GM04503 (cell line): Measurements from ENCODE around the gene SLC41A1.

Source experiments
- DNase-seq: peaks from one replicate; pipeline ENCODE4 v3.0.0-alpha.2; 2012; ENCODE audit warnings: low read depth

SLC41A1 gene

GRCh38 chr1:205822397-205822796 is 9.4 kb upstream of the SLC41A1 start:
- no peak for DNase-seq

GRCh38 chr1:205817988-205818387 is 5.0 kb upstream of the SLC41A1 start:
- DNase-seq: no peak

DNA sequence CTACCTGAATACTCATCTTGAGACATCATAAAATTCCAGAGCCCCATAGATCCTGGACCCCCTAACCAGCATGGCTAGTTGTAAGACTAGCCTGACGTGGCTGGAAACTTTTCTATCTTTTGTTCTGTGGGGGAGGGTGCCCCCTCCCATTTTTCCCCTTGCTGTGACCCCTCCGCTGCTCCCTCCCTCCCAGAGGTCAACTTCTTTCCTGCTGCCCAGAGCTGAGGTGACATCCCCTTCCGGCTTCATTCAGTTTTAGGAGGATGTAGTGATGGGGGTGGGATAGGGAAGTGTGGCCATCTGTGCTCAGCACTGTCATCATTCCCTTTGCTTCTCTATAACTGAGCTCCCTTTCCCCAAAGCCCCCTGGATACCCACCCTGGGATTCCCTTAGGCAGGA is 4.4 kb upstream of the SLC41A1 start:
- DNase-seq: no peak

DNA sequence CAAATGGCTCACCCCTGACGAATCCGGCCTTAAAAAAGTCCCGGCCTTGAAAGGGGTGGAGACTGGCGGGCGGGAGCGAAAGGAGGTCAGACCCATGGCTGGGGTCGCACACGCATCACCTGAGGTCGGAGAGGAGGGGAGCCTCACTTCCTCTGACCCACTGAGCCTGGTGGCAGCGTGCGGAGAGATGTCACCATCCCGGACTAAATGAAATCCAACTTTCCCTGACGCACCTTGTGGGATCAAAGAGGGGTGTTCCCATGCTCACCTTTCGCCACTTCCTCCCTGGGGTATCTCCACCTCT is 709 bp upstream of the SLC41A1 start:
- no peak for DNase-seq

- no peak for DNase-seq
These were observed 624 bp downstream of the SLC41A1 start for GRCh38 chr1:205812271-205812877.

DNA sequence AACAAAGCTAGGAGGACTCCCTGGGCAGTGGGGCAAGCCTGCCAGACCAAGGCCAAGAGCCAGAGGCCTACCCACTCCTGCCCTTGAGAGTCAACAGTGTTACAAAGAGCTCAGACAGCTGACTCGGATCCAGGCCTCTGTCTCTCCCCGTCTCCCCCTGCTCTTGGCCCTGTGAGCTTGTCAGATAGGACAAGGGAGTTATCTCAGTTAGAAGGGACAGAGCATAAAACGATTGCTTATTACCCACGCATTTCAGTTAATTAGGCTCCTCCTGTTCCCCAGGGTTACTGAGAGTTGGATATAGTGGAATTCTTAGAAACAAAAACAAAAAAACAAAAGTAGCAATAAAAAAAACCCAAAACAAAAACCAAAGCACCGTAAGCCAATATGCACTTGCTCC is 1.3 kb downstream of the SLC41A1 start:
- DNase-seq: no peak

GRCh38 chr1:205810448-205811157 is 2.4 kb downstream of the SLC41A1 start:
- DNase-seq: no peak

DNA sequence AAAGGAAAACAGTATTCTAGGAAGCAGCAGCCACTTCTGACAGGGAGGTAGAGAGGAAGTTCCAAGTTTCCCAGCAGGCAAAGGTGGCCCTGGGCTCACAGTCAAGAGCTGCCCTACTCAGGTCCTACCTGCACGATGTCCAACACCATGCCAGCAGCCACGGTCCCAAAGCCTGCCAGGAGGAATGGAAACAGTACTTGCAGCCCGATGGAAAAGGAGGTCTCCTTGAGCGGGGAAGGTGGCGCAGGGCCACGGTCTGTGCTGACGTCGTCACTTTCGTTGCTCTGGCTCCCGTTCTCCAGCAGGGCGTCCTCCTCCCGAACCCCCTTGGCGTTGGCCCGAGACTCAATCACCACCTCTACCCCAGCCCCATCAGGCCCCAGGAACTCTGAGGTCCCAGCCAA is 3.1 kb downstream of the SLC41A1 start:
- DNase-seq: no peak

GRCh38 chr1:205809469-205809868 is 3.5 kb downstream of the SLC41A1 start:
- no peak for DNase-seq

GRCh38 chr1:205805082-205805711 is 7.8 kb downstream of the SLC41A1 start:
- no peak for DNase-seq

DNA sequence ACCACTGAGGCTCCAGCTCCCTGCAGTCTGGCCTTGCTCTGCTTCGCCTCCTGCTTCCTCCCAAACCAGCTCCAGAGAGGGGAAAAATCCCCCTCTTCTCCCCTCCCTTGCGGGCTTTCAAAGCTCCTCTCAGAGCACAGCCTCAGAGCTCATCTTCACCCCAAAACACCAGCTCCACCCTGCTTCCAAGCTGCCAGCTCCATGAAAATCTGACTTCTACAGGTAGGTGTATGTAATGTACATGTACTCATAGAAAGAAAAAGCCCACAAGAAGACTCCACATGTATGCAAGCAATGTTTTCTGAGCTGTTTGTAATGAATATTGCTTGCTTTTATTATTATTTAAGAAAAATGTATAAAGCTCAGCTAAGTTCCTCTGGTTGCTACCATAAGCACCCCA is 8.4 kb downstream of the SLC41A1 start:
- DNase-seq: no peak

DNA sequence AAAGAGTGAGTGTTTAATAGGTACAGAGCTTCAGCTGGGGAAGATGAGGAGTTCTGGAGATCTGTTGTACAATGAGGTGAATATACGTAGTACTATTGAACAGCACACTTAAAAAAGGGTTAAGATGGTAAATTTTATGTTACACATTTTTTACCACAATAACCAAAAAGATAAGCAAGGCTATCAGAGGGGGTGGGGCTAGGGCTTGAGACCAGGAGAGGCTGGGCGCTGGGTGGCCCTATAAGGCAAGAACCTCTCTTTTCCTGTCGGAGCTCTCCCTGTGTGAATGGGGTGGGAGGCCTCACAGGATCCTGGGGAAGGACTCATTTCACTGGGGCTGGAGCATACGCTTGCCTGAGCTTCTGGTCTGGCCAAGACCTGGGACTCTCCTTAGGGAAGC is 9.0 kb downstream of the SLC41A1 start:
- DNase-seq: no peak

DNA sequence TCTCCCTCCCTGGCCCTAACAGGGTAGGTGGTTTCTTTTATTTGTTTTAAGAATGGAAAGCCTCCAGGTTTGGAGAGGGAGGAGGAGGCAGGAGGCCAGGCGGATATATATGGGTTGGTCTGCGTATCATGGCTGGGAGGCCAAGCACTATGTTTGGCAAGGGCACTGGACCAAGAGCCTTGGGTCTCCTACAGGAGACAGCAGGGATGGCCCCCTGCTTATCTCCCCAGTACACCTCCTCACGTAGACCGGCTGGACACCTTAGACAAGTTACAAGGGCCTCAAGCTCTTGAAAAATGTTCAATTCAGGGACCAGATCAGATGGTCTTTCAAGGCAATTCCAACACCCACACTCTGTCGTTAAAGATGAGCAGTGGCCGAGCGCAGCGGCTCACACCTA is 10.9 kb downstream of the SLC41A1 start:
- no peak for DNase-seq

- no peak for DNase-seq
These were observed 11.9 kb downstream of the SLC41A1 start for GRCh38 chr1:205800981-205801703.

DNA sequence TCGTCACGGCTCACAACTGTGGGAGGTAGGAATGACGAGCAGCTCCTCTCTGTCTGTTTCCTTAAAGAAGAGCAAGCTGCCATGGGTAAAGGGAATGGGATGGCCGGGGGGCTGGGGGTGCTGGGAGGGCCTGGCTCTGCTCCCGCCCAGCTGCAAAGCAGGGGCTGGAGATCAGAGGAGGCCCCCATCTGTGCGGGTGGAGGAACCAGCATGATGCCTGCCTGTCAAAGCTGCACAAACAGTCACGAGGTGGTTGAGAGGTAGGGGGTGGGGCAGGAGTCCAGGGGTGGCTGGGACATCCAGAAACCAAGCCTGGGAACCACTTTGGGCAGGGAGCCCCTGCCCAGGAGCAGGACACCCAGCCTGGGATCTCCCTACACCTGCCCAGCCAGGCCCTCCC is 12.6 kb downstream of the SLC41A1 start:
- no peak for DNase-seq

- DNase-seq: no peak
These were observed 14.4 kb downstream of the SLC41A1 start for GRCh38 chr1:205798577-205798976.

- no peak for DNase-seq
These were observed 15.8 kb downstream of the SLC41A1 start for GRCh38 chr1:205797168-205797567.

DNA sequence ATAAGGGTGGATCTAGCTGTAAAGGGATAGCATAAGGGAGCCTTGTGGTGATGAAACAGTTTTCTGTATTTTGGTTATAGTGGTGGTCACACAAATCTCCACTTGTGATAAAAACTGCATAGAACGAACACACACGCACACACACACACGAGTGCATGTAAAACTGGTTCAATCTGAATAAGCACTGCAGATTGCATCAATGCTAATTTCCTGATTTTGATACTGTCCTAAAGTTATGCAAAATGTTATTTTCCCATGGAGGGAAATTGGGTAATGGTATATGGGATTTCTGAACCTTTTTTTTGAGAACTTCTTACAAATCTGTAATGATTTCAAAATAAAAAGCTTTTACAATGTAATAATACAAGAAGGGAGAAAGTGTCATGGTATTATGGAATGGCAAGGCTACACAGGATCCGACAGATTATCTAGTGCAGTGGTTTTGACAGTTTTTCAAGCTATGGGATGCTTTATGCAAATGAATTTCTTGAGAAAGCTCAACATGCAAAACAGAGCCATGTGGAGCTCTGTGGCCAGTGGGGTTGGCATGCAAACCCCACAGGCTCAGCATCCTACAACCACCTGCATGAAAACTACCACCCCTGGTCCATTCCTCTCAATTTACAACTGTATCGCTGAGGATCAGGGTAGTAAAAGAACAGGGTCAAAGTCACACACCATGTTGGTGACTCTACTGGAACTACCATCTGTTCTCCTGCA is 18.8 kb downstream of the SLC41A1 start:
- no peak for DNase-seq

GRCh38 chr1:205792961-205793673 is 19.9 kb downstream of the SLC41A1 start:
- DNase-seq: no peak

DNA sequence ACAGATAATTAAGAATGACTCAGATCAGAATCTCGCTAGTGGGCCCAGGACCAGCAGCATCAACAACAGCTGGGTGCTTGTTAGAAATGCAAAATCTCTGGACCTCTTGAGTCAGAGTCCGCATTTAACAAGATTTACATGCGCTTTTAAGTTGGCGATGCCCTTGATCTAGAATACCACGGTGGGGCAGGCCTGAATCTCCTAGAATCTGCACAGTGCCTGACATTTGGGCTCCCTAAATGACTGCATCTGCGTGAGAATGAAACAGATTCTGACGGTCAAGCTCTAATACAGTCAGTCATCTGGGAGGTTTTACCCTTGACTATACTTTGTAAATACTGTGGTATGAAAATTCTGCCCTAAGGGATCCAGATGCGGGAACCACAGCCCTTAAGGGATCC is 20.5 kb downstream of the SLC41A1 start:
- DNase-seq: no peak

DNA sequence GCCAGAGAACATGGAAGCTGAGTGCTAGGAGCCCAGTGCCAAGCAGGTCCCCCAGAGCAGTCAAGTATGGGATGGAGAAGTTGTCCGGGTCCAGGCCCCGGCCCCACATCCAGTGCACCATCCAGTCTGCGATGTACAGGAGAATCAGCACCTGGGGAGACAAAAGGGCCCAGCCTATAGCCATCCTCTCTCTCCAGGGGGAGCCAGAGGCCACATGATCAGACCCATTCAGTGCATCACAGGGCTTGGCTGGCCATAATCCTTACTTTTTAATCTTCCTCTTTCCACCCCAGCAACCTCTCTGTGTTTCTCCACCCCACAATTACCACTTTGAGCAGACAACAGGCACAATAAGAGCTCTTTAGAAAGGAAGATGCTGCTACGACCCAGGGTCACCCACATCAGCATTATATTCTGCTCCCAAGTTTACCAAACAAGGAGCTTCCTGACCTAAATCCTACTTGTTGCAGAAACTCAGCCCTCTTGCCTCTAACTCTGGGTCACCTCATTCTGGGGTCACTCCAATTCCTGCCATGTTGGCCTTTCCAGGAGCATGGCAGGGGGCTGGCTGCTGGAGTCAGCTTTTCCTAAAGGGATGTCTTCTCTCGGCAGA is 21.3 kb downstream of the SLC41A1 start:
- no peak for DNase-seq
